Upper lobe of left lung (tissue), 6 donors: ENCODE measurements around the gene RITA1. TPM values are rescaled to one million over a fixed set of nuclear protein-coding genes. Genes with fewer than 3 reads are reported as not detected.
A peak's percentile ranks its signal among the peaks of the same experiment; 100 is the strongest.

ENCODE experiments used
- ATAC-seq, 2 donors: fragments of 200-7000 bp; cut with Tn5 transposase; one replicate each; pipeline ENCODE4 v1.9.1; 2022; ENCODE audit warnings: mild to moderate bottlenecking in 2 of 2, moderate library complexity in 2 of 2; ENCODE audit not compliant: low FRiP score in 2 of 2
- DNase-seq, 2 donors: peaks; one replicate each; pipeline ENCODE4 v3.0.0-alpha.2; 2019 to 2020
- H3K27ac ChIP-seq, 4 donors: fragments of 200-600 bp; sonication (generic); one replicate each; pipeline ENCODE4 v1.5.1; 2016 to 2019
- H3K27me3 ChIP-seq, 4 donors: fragments of 200-600 bp; sonication (generic); one replicate each; pipeline ENCODE4 v1.5.1; 2017 to 2019
- H3K36me3 ChIP-seq, 4 donors: fragments of 200-600 bp; sonication (generic); one replicate each; pipeline ENCODE4 v1.5.1; 2016 to 2019
- H3K4me1 ChIP-seq, 4 donors: fragments of 200-600 bp; sonication (generic); one replicate each; pipeline ENCODE4 v1.5.1; 2018 to 2019
- H3K4me3 ChIP-seq, 4 donors: fragments of 200-600 bp; sonication (generic); one replicate each; pipeline ENCODE4 v1.5.1; 2017 to 2019; ENCODE audit warnings: mild to moderate bottlenecking in 2 of 4, moderate library complexity in 1 of 4
- H3K9me3 ChIP-seq, 4 donors: fragments of 200-600 bp; sonication (generic); one replicate each; pipeline ENCODE4 v1.5.1; 2018 to 2019
- EP300 ChIP-seq, 4 donors: sonication (generic); formaldehyde crosslinking; IDR thresholded peaks; one replicate each; pipeline ENCODE4 v1.5.1; 2017; ENCODE audit warnings: antibody characterized with exemption in 4 of 4, control low read depth in 2 of 4
- POLR2A ChIP-seq, 4 donors: fragments of 450-650 bp; IDR thresholded peaks; one replicate each; pipeline ENCODE4 v1.5.1; 2016 to 2017; ENCODE audit warnings: antibody characterized with exemption in 4 of 4, mild to moderate bottlenecking in 2 of 4
- POLR2AphosphoS5 ChIP-seq, 2 donors: sonication (generic); formaldehyde crosslinking; IDR thresholded peaks; one replicate each; pipeline ENCODE4 v1.5.1; 2017; ENCODE audit warnings: antibody characterized with exemption in 2 of 2
- WGBS, 2 donors: methylation state at CpG; one replicate each; pipeline ENCODE4 v1.1.5; 2017 to 2018; 5-methylcytosine and 5-hydroxymethylcytosine counted together
- total RNA-seq, 6 donors: library from RNA; depleted of rRNA in 4 of 6; stranded (reverse); fragments of >200 nt in 4 of 6; gene quantifications; one replicate each; pipeline versions ENCODE4 v1.1.0 to v1.2.1, GENCODE V29; 2016 to 2021
- TF ChIP-seq, protein P1 (sequence below), 6 experiments: fragments of 450-650 bp in 4 of 6; fragments of 200-600 bp in 2 of 6; sonication (generic) in 2 of 6; IDR thresholded peaks; one replicate each; pipeline ENCODE4 v1.5.1; 2016 to 2019; ENCODE audit warnings: antibody characterized with exemption in 6 of 6
- donor health status: DM: no; HTN: no; CAD: no; lungs with moderate emphysema.
- donor health status: DM: no; HTN: yes; CAD: no; lungs with severe emphysema.

The RITA1 gene
- total RNA-seq, 6 donors from 2014 or later = 11.5 to 25.2 (median 17.6) TPM

DNA sequence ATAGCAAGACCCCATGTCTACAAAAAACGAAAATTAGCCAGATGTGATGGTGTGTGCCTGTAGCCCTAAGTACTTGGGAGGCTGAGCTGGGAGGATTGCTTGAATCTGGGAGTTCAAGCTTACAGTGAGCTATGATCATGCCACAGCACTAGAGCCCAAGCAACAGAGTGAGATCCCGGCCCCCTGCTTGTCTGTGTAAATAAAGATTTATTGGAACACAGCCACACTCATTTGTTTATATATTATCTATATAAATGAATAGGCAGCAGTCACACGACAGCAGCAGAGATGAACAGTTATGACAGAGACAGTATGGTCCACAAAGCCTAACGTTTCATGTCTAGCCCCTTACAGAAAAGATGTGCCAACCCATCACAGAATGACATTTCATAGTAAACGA, 15.1 kb upstream of the RITA1 start:
- TF ChIP-seq EP300 (IDR thresholded peaks at IDR 0.05) = no peak
- TF ChIP-seq POLR2AphosphoS5 (IDR thresholded peaks at IDR 0.05) = no peak
- TF ChIP-seq POLR2A (IDR thresholded peaks at IDR 0.05) = no peak
- TF ChIP-seq, protein P1, sequence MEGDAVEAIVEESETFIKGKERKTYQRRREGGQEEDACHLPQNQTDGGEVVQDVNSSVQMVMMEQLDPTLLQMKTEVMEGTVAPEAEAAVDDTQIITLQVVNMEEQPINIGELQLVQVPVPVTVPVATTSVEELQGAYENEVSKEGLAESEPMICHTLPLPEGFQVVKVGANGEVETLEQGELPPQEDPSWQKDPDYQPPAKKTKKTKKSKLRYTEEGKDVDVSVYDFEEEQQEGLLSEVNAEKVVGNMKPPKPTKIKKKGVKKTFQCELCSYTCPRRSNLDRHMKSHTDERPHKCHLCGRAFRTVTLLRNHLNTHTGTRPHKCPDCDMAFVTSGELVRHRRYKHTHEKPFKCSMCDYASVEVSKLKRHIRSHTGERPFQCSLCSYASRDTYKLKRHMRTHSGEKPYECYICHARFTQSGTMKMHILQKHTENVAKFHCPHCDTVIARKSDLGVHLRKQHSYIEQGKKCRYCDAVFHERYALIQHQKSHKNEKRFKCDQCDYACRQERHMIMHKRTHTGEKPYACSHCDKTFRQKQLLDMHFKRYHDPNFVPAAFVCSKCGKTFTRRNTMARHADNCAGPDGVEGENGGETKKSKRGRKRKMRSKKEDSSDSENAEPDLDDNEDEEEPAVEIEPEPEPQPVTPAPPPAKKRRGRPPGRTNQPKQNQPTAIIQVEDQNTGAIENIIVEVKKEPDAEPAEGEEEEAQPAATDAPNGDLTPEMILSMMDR (IDR thresholded peaks at IDR 0.05) = no peak
- Histone ChIP-seq H3K9me3 (no peaks in the 10 kb centered on the region), H3K4me3 (no peak overlapping the region), H3K36me3 (peaks cover 57 to 99% (median 95%) of the 10 kb centered on the region in 4 donors), H3K27ac (no peak overlapping the region), H3K4me1 (peaks cover 0 to 5% (median 0%) of the 10 kb centered on the region in 4 donors), H3K27me3 (no peaks in the 10 kb centered on the region)
- ATAC-seq (no peak), DNase-seq (no peak)
- WGBS, 2 donors = 88 to 95% methylated on average over 5 of the region's 5 CpGs

DNA sequence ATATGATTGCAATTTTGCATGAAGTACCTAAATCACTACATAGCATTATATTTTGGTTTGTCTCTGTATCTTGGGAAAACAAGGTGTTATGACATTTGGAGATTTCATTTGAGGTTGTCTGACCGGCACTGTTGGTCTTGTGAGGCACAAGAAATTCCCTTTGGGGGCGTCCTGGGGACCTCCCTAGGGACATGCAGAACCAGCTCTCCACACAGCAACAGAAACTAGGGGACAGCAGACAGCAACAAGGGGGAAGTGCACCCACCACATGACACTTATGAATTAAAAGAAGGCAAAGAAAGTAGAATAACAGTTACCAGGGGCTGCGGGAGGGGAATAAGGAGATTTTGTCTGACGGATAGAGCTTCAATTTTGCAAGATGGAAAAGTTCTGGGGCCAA, 14.6 kb upstream of the RITA1 start:
- Histone ChIP-seq H3K36me3 (peaks cover 59 to 99% (median 93%) of the 10 kb centered on the region in 4 donors), H3K4me3 (no peak overlapping the region), H3K27me3 (no peaks in the 10 kb centered on the region), H3K4me1 (peaks cover 0 to 5% (median 0%) of the 10 kb centered on the region in 4 donors), H3K27ac (no peak overlapping the region), H3K9me3 (no peaks in the 10 kb centered on the region)
- TF ChIP-seq POLR2A (IDR thresholded peaks at IDR 0.05) (no peak), POLR2AphosphoS5 (IDR thresholded peaks at IDR 0.05) (no peak), EP300 (IDR thresholded peaks at IDR 0.05) (no peak)
- TF ChIP-seq, protein P1 (IDR thresholded peaks at IDR 0.05) = no peak
- WGBS, 2 donors = 97 to 100% methylated on average over 4 of the region's 4 CpGs
- DNase-seq (no peak), ATAC-seq (no peak)

DNA sequence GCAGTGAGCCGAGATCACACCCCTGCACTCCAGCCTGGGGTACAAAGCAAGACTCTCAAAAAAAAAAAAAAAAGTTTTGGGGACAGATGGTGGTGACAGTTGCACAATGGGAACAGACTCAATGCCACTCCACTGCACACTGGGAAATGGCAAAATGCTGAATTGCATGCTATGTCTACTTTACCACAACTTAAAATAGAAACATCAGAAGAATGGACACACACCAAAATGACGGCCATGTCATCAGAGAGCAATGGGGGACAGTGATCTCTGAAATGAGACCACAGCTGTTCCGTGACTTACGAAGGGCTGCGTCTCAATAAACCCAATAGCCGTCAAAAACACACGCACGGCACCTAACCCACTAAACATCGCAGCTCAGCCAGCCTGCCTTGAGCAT, 14.0 kb upstream of the RITA1 start:
- WGBS, 2 donors = 98% methylated on average over 9 of the region's 9 CpGs
- ATAC-seq = no peak

DNA sequence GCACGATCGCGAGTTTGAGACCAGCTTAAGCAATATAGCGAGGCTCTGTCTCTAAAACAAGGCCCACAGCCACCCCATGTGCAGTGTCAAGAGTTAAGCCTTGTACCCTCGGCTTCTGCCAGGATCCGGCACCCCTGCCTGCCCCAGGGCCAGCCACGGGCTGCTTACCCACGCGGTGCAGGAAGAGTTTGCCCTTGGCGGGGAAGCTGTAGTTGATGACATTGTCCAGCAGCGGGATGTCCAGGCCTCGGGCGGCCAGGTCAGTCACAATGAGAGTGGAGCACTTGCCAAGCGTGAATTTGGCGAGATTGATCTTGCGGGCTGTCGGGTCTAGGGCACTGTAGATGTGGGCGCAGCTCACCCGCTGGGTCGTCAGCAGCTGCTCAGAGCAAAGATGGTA, 13.3 kb upstream of the RITA1 start:
- no peaks in the 10 kb centered on the region for H3K9me3 ChIP-seq
- WGBS, 2 donors = 95 to 98% methylated on average over 11 to 20 of the region's 20 CpGs
- H3K27me3 ChIP-seq = no peaks in the 10 kb centered on the region
- peaks cover 0 to 5% (median 0%) of the 10 kb centered on the region in 4 donors for H3K4me1 ChIP-seq
- H3K4me3 ChIP-seq = no peak overlapping the region
- peaks cover 71 to 99% (median 95%) of the 10 kb centered on the region in 4 donors for H3K36me3 ChIP-seq
- TF ChIP-seq EP300 (IDR thresholded peaks at IDR 0.05) (no peak), POLR2A (IDR thresholded peaks at IDR 0.05) (no peak), POLR2AphosphoS5 (IDR thresholded peaks at IDR 0.05) (no peak)
- TF ChIP-seq, protein P1 (IDR thresholded peaks at IDR 0.05) = no peak
- H3K27ac ChIP-seq = no peak overlapping the region
- DNase-seq = peak in 1 of 2 donors; percentile 70
- no peak for ATAC-seq

More for the DNA sequence above, 14.0 kb upstream of the RITA1 start:
- TF ChIP-seq POLR2AphosphoS5 (IDR thresholded peaks at IDR 0.05) = no peak
- TF ChIP-seq, protein P1 (IDR thresholded peaks at IDR 0.05) = no peak
- TF ChIP-seq POLR2A (IDR thresholded peaks at IDR 0.05) = no peak
- TF ChIP-seq EP300 (IDR thresholded peaks at IDR 0.05) = no peak
- Histone ChIP-seq H3K27ac (no peak overlapping the region), H3K4me1 (peaks cover 0 to 5% (median 0%) of the 10 kb centered on the region in 4 donors), H3K9me3 (no peaks in the 10 kb centered on the region), H3K4me3 (no peak overlapping the region), H3K36me3 (peaks cover 65 to 99% (median 93%) of the 10 kb centered on the region in 4 donors), H3K27me3 (no peaks in the 10 kb centered on the region)
- DNase-seq = no peak

DNA sequence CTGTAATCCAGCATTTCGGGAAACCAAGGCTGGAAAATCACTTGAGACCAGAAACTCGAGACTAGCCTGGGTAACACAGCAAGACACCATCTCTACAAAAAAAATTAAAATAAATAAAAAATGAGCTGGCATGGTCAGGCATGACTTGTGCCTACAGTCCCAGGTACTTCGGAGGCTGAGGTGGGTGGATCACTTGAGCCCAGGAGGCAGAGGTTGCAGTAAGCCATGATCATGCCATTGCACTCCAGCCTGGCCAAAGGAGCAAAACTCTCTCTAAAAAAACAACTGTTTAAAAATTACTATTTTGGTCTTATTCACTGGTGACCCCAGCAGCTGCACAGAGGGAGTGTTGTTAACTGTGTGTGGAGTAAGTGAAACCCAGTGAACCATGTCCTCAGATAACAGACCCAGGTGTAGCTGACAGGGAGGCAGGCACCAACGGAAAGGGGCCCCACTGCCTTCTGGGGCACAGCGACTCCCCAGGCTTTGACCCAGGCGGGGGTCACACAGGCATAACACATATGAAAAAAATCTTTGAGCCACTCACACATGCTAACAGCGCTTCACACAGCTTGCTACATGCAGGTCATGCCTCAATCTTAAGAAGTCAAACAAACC, 12.3 kb upstream of the RITA1 start:
- no peak for ATAC-seq
- Histone ChIP-seq H3K9me3 (no peaks in the 10 kb centered on the region), H3K27ac (no peak overlapping the region), H3K27me3 (no peaks in the 10 kb centered on the region), H3K36me3 (peaks cover 71 to 99% (median 95%) of the 10 kb centered on the region in 4 donors), H3K4me1 (peaks cover 0 to 5% (median 0%) of the 10 kb centered on the region in 4 donors), H3K4me3 (no peak overlapping the region)
- WGBS, 2 donors = 94 to 95% methylated on average over 7 of the region's 7 CpGs
- no peak for DNase-seq
- TF ChIP-seq, protein P1 (IDR thresholded peaks at IDR 0.05) = no peak
- TF ChIP-seq POLR2AphosphoS5 (IDR thresholded peaks at IDR 0.05) (no peak), POLR2A (IDR thresholded peaks at IDR 0.05) (no peak), EP300 (IDR thresholded peaks at IDR 0.05) (no peak)
